SK-N-SH treated with all-trans-retinoic acid at 6 μM for 48 hours (cell line): ENCODE results near the gene PAN2.

Source experiments
- ATAC-seq: fragments of 200-7000 bp; cut with Tn5 transposase; 3 replicates; pipeline ENCODE4 v1.9.1; 2020; ENCODE audit warnings: mild to moderate bottlenecking, moderate library complexity
- ARNTL ChIP-seq: fragments of 450-650 bp; formaldehyde crosslinking; IDR thresholded peaks from 2 replicates; pipeline ENCODE4 v1.5.0; 2020; ENCODE audit warnings: low read depth, mild to moderate bottlenecking, moderate library complexity, borderline replicate concordance
- BACH2 ChIP-seq: fragments of 250-450 bp; sonication (Bioruptor Pico); IDR thresholded peaks from 2 replicates; pipeline ENCODE4 v1.9.0; 2021; ENCODE audit warnings: mild to moderate bottlenecking, borderline replicate concordance
- CSDC2 ChIP-seq: fragments of 250-450 bp; sonication (Bioruptor Pico); IDR thresholded peaks from 2 replicates; pipeline ENCODE4 v1.5.0; 2020; ENCODE audit warnings: mild to moderate bottlenecking, moderate library complexity
- CSRNP3 ChIP-seq: fragments of 250-450 bp; sonication (Bioruptor Pico); IDR thresholded peaks from 2 replicates; pipeline ENCODE4 v1.5.1; 2021; ENCODE audit warnings: mild to moderate bottlenecking, moderate library complexity
- ESRRG ChIP-seq: fragments of 250-450 bp; sonication (Bioruptor Pico); IDR thresholded peaks from 2 replicates; pipeline ENCODE4 v1.6.1; 2021; ENCODE audit warnings: mild to moderate bottlenecking
- ISL1 ChIP-seq: fragments of 250-450 bp; sonication (Bioruptor Pico); IDR thresholded peaks from 2 replicates; pipeline ENCODE4 v2.1.2; 2022; ENCODE audit warnings: mild to moderate bottlenecking, moderate library complexity
- PATZ1 ChIP-seq: fragments of 250-450 bp; sonication (Bioruptor Pico); IDR thresholded peaks from 2 replicates; pipeline ENCODE4 v1.8.0; 2020; ENCODE audit warnings: mild to moderate bottlenecking, moderate library complexity, borderline replicate concordance
- PPARA ChIP-seq: fragments of 250-450 bp; sonication (Bioruptor Pico); IDR thresholded peaks from 2 replicates; pipeline ENCODE4 v1.5.0; 2020; ENCODE audit warnings: mild to moderate bottlenecking, borderline replicate concordance
- RARB ChIP-seq: fragments of 250-450 bp; sonication (Bioruptor Pico); IDR thresholded peaks from 2 replicates; pipeline ENCODE4 v1.8.0; 2021; ENCODE audit warnings: mild to moderate bottlenecking, moderate library complexity
- SNAI2 ChIP-seq: fragments of 250-450 bp; sonication (Bioruptor Pico); IDR thresholded peaks from 2 replicates; pipeline ENCODE4 v1.5.0; 2020; ENCODE audit warnings: mild to moderate bottlenecking, moderate library complexity
- TCF4 ChIP-seq: fragments of 250-450 bp; sonication (Bioruptor Pico); IDR thresholded peaks from 2 replicates; pipeline ENCODE4 v1.8.0; 2021; ENCODE audit warnings: mild to moderate bottlenecking, moderate library complexity, borderline replicate concordance
- TOX ChIP-seq: fragments of 250-450 bp; sonication (Bioruptor Pico); IDR thresholded peaks from 2 replicates; pipeline ENCODE4 v1.8.0; 2021; ENCODE audit warnings: mild to moderate bottlenecking, moderate library complexity, borderline replicate concordance
- ZC3H10 ChIP-seq: fragments of 250-450 bp; sonication (Bioruptor Pico); IDR thresholded peaks from 2 replicates; pipeline ENCODE4 v1.5.1; 2021; ENCODE audit warnings: mild to moderate bottlenecking, moderate library complexity
- ZFP3 ChIP-seq: fragments of 250-450 bp; sonication (Bioruptor Pico); IDR thresholded peaks from 2 replicates; pipeline ENCODE4 v1.5.0; 2020; ENCODE audit warnings: mild to moderate bottlenecking, moderate library complexity
- ZFP30 ChIP-seq: fragments of 450-650 bp; formaldehyde crosslinking; IDR thresholded peaks from 2 replicates; pipeline ENCODE4 v1.5.0; 2022; ENCODE audit warnings: mild to moderate bottlenecking, moderate library complexity
- ZNF565 ChIP-seq: fragments of 450-650 bp; formaldehyde crosslinking; conservative IDR thresholded peaks from 2 replicates; pipeline ENCODE4 v1.5.0; 2020; ENCODE audit warnings: low read depth, mild to moderate bottlenecking, moderate library complexity
- ZNF8 ChIP-seq: fragments of 450-650 bp; formaldehyde crosslinking; IDR thresholded peaks from 2 replicates; pipeline ENCODE4 v1.5.0; 2020; ENCODE audit warnings: mild to moderate bottlenecking, moderate library complexity
- TF ChIP-seq, protein P1 (sequence below): fragments of 250-450 bp; sonication (Bioruptor Pico); IDR thresholded peaks from 2 replicates; pipeline ENCODE4 v1.8.0; 2021; ENCODE audit warnings: low read depth, mild to moderate bottlenecking, moderate library complexity, borderline replicate concordance
- TF ChIP-seq, protein P2 (sequence below): fragments of 250-450 bp; sonication (Bioruptor Pico); IDR thresholded peaks from 2 replicates; pipeline ENCODE4 v1.5.1; 2020; ENCODE audit warnings: low read depth, mild to moderate bottlenecking, moderate library complexity

The PAN2 gene

GRCh38 chr12:56374726-56375597 is 41.2 kb upstream of the PAN2 start:
- TF ChIP-seq ZC3H10 (CRISPR knock-in tag) = no peak
- no peak for TF ChIP-seq TCF4 (CRISPR knock-in tag)
- no peak for TF ChIP-seq SNAI2 (CRISPR knock-in tag)
- no peak for TF ChIP-seq PATZ1
- no peak for TF ChIP-seq ZFP3 (CRISPR knock-in tag)
- no peak for TF ChIP-seq ZNF565
- TF ChIP-seq ZNF8 (CRISPR knock-in tag) = no peak
- TF ChIP-seq CSDC2 (CRISPR knock-in tag) = no peak
- no peak for TF ChIP-seq ZFP30 (CRISPR knock-in tag)
- TF ChIP-seq CSRNP3 (CRISPR knock-in tag) = no peak
- TF ChIP-seq, protein P1, sequence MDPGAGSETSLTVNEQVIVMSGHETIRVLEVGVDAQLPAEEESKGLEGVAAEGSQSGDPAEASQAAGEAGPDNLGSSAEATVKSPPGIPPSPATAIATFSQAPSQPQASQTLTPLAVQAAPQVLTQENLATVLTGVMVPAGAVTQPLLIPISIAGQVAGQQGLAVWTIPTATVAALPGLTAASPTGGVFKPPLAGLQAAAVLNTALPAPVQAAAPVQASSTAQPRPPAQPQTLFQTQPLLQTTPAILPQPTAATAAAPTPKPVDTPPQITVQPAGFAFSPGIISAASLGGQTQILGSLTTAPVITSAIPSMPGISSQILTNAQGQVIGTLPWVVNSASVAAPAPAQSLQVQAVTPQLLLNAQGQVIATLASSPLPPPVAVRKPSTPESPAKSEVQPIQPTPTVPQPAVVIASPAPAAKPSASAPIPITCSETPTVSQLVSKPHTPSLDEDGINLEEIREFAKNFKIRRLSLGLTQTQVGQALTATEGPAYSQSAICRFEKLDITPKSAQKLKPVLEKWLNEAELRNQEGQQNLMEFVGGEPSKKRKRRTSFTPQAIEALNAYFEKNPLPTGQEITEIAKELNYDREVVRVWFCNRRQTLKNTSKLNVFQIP (CRISPR knock-in tag) = no peak
- TF ChIP-seq ESRRG (CRISPR knock-in tag) = no peak
- TF ChIP-seq, protein P2, sequence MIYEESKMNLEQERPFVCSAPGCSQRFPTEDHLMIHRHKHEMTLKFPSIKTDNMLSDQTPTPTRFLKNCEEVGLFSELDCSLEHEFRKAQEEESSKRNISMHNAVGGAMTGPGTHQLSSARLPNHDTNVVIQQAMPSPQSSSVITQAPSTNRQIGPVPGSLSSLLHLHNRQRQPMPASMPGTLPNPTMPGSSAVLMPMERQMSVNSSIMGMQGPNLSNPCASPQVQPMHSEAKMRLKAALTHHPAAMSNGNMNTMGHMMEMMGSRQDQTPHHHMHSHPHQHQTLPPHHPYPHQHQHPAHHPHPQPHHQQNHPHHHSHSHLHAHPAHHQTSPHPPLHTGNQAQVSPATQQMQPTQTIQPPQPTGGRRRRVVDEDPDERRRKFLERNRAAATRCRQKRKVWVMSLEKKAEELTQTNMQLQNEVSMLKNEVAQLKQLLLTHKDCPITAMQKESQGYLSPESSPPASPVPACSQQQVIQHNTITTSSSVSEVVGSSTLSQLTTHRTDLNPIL (CRISPR knock-in tag) = no peak
- no peak for TF ChIP-seq BACH2
- TF ChIP-seq RARB (CRISPR knock-in tag) = no peak
- TF ChIP-seq TOX (CRISPR knock-in tag) = no peak
- TF ChIP-seq ARNTL (CRISPR knock-in tag) = no peak
- no peak for ATAC-seq

DNA sequence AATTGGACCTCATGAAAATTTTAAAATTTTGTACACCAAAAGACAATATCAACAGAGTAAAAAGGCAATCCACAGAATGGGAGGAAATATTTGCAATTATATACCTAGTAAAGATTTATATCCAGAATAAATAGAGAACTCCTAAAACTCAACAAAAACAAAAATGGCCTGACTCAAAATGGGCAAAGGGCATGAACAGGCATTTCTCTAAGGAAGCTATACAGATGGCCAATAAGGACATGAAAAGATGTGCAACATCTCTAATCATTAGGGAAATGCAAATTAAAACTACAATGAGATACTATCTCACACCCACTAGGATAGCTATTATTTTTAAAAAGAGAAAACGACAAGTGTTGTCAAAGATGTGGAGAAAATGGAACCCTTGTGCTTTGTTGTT is 39.7 kb upstream of the PAN2 start:
- no peak for TF ChIP-seq PPARA
- TF ChIP-seq ESRRG (CRISPR knock-in tag) = no peak
- TF ChIP-seq PATZ1 = no peak

GRCh38 chr12:56366948-56367347 is 33.1 kb upstream of the PAN2 start:
- no peak for ATAC-seq
- TF ChIP-seq, protein P2 (CRISPR knock-in tag) = no peak
- TF ChIP-seq TCF4 (CRISPR knock-in tag) = no peak
- no peak for TF ChIP-seq RARB (CRISPR knock-in tag)
- no peak for TF ChIP-seq CSRNP3 (CRISPR knock-in tag)
- TF ChIP-seq ZFP30 (CRISPR knock-in tag) = no peak
- TF ChIP-seq ISL1 (CRISPR knock-in tag) = no peak
- no peak for TF ChIP-seq TOX (CRISPR knock-in tag)
- TF ChIP-seq ZNF565 = no peak
- TF ChIP-seq PATZ1 = no peak
- no peak for TF ChIP-seq ZFP3 (CRISPR knock-in tag)
- TF ChIP-seq, protein P1 (CRISPR knock-in tag) = no peak
- TF ChIP-seq ZNF8 (CRISPR knock-in tag) = no peak

More for the DNA sequence above, 39.7 kb upstream of the PAN2 start:
- no peak for ATAC-seq
